Fibroblast of upper back skin (primary cell): ENCODE measurements around the gene TENM3.

Source experiments
- DNase-seq: peaks from one replicate; pipeline ENCODE4 v3.0.0-alpha.2; 2013

TENM3 gene

GRCh38 chr4:182582245-182582644, 339.0 kb downstream of the TENM3 start:
- DNase-seq = no peak

- no peak for DNase-seq
These were observed 340.7 kb downstream of the TENM3 start for GRCh38 chr4:182583703-182584415.

DNA sequence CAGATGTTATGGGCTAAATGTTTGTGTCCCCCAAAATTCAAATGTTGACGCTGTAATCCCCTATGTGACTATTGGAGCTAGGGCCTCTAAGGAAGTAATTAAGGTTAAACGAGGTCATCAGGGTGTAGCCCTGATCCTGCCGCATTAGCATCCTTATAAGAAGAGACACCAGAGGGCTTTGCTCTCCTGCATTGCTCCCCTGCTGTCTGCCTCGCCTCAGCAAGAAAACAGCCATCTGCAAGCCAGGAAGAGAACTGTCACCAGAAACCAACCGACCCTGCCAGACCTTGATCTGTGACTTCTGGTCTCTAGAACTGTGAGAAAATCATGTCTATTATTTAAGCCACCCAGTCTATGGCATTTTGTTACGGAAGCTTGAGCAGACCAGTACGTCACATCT, 342.1 kb downstream of the TENM3 start:
- no peak for DNase-seq

DNA sequence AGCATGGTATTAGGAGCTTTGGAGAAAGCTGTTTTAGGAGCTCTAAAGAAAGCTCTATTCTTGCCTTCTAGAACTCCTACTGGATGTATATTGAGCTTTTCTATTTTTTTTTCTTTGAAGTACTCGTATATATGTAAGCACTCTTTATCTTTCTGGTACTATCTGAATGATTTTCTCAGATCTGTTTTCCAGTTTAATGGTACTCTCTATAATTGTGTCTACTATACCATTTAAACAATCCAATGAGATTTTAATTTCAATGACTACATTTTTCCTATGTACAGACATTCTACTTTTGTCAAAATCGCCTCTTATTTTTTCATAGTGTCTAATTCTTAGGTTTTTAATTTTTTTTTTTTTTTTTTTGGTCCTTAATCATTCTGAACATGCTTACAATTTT, 345.9 kb downstream of the TENM3 start:
- no peak for DNase-seq

DNA sequence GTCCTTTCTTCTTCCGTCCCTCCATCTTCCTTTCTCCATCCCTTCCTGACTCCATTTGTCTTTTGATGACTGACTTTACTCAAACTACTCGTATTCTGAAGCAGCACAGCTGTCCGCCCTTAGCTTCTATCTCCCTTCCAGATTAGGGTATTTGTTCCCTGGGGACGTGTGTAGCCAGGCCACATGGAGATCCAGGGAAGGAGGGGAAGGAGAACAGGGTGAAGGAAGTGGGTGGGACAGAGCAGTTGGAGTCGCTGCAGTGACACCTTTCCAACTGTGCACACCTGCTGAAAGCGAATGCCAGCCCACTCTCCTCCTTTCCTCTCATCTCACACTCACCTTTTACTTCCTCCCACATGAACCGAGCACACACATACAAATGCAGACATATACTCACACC, 350.2 kb downstream of the TENM3 start:
- no peak for DNase-seq

DNA sequence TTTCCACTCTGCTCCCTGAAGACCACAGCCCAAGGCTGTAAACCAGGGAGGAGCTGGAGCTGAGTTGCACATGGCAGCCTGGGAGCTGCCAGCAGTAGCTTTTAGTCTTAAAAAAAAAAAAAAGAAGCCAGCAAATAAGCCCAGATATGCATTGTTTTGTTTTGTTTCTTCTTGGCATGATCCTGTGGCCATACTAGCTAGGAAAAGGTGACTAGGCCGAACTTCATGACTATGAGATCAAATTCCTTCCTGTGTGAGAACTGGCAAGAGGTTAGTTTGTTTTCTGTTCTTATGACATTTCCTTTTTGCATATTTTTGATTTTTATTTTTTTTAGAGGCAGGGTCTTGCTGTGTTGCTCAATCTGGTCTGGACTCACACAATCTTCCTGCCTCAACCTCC, 350.7 kb downstream of the TENM3 start:
- DNase-seq = no peak

DNA sequence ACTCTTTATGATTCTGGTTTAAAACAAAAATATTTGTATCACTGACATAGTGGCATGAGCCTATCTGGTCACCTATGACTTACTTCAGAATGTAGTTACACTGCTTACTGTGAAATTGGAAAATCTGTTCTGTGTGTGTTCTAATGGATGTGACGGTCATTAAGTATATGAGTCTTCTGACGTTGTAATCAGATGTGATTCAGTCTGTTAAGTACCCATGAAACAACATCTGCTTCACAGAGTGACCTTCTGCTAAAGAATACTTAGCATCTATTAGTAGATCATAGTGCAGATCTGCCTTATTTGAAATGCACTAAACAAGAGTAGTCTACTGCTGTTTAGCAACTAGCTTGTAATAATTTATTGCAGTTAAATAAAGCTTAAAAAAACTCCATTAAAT, 356.9 kb downstream of the TENM3 start:
- peak; percentile 11 for DNase-seq

DNA sequence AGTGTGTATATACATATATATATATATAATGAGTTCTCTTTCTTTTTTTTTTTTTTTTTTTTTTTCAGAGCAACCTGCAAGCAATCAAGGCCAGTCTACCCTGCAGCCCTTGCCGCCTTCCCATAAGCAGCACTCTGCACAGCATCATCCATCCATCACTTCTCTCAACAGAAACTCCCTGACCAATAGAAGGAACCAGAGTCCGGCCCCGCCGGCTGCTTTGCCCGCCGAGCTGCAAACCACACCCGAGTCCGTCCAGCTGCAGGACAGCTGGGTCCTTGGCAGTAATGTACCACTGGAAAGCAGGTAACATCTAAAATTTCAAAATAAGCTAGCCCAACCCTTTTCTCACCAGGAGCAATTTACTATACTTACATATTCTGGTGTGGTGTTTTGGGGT, 357.7 kb downstream of the TENM3 start:
- no peak for DNase-seq

GRCh38 chr4:182604161-182604622, 361.0 kb downstream of the TENM3 start:
- peak; percentile 72 for DNase-seq

- peak; percentile 32 for DNase-seq
These were observed 361.8 kb downstream of the TENM3 start for GRCh38 chr4:182604953-182605352.

DNA sequence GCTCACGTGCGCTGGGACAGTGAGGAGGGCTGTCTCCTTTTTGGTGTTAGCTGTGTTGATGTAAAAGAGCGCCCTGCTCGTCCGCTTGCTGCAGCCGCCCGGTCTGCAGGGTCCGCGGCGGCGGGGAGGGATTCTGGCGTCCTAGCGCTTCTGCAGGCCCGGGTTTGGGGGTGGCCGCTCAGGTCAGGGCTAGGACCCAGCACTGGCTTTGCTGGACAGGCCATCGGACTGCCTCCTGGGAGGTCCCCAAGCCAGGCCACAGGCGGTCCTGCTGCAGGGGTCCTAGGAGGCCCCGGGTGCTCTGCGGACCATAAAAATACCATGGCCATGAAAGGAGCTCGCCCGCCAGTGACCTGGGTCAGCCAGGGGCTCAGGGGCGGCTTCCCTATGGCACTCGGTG, 365.3 kb downstream of the TENM3 start:
- no peak for DNase-seq

DNA sequence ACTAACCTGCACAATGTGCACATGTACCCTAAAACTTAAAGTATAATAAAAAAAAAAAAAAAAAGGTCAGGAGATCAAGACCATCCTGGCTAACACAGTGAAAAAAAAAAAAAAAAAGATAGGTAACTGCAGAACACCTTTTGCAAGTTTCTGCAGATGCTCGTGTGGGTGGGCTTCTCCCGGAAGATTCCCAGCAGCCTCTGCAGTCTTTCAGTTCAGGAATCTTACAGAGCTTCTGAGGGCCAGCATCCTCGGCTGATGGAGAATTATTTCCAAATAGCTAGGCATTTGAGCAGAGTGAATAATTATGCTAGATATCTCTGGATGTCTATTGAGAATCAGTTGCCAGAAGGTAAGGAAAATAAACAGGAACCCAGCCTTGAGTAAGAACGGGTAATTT, 373.3 kb downstream of the TENM3 start:
- no peak for DNase-seq

GRCh38 chr4:182619660-182620059, 376.5 kb downstream of the TENM3 start:
- DNase-seq = no peak

GRCh38 chr4:182620111-182620980, 377.1 kb downstream of the TENM3 start:
- peak; percentile 20 for DNase-seq

- no peak for DNase-seq
These were observed 381.1 kb downstream of the TENM3 start for GRCh38 chr4:182624281-182624680.

DNA sequence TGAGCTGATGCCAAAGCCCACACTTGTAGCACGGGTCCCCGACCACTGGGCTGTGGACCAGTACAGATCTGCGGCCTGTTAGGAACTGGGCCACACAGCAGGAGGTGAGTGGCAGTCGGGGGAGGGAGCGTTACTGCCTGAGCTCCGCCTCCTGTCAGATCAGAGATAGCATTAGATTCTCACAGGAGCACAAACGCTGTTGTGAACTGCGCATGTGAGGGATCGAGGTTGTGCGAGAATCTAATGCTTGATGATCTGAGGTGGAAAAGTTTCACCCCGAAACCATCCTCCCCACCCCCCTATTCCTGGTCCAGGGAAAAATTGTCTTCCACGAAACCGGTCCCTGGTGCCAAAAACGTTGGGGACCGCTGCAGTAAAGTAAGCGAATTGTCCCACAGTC, 382.0 kb downstream of the TENM3 start:
- no peak for DNase-seq

DNA sequence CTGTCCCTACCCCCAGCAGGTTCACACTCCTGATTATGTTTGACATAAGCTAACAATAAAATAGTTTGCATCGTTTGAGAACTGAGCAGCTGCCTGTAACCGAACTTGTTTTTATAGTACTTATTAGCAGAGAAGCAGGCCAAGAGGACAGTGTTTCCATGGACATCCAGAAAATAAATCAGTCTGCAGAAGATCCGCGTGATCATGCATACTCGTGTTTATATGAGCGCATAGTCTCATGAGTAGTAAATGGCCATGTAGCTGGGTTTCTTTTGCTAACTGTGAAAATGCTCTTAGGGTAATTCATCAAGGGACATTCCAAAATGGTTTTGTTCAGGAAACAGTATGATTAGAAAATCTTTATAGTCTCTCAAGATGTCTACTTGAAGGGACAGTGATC, 384.8 kb downstream of the TENM3 start:
- no peak for DNase-seq

- no peak for DNase-seq
These were observed 385.3 kb downstream of the TENM3 start for GRCh38 chr4:182628544-182628943.

- no peak for DNase-seq
These were observed 385.9 kb downstream of the TENM3 start for GRCh38 chr4:182629096-182629495.

DNA sequence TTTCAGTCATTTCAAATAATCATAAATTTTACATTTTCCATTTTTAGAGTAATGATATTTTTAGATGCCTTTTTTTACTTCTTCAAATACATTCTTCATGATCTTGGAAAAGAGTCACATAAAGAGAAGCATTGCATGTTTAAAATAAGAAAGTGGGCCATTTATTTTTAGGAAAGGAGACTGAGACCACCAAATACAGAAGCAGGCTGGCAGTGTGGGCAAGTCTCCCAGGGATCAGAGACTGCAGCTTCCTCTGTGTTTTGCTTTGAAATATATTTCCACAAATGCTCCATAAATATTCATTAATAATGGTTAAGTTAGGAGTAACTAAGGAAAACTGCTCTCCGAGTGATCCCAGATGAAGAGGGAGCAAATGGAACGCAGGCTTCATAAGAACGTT, 397.3 kb downstream of the TENM3 start:
- DNase-seq = no peak

- DNase-seq = no peak
These were observed 397.7 kb downstream of the TENM3 start for GRCh38 chr4:182640932-182641331.

DNA sequence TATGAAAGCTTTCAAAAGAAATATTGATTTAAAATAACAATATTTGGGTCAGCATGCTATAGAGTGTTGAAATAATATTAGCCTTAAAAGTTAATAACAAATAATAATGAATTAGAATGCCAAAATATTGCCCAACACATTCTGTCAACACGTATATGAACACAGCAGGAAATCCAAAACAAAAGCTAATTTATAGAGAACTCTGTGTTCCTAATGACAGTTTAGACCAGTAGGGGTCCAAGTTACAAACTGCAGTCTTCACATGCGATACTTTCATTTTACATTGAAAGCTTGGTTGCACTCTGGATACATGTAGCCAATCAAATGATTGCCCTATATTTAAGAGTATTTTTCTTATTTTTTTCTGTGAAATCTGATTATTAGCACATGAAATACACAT, 399.6 kb downstream of the TENM3 start:
- DNase-seq = peak; percentile 56

GRCh38 chr4:182643801-182644682, 400.8 kb downstream of the TENM3 start:
- peak; percentile 92 for DNase-seq
